DND-41 (cell line): ENCODE data around the gene NIM1K.

Experiments
- ATAC-seq: fragments of 200-7000 bp; cut with Tn5 transposase; 3 replicates; pipeline ENCODE4 v1.9.1; 2021; ENCODE audit warnings: low read depth; ENCODE audit not compliant: insufficient read depth
- DNase-seq: peaks from one replicate; pipeline ENCODE4 v3.0.0-alpha.2; 2020
- H2AFZ ChIP-seq: 2 replicates; pipeline ENCODE4 v1.6.0; 2012; ENCODE audit warnings: low read depth, low read length
- H3K27ac ChIP-seq: 2 replicates; pipeline ENCODE4 v1.5.1; 2012; ENCODE audit warnings: low read length, inconsistent platforms
- H3K27me3 ChIP-seq: fragments of 200-600 bp; sonication (generic); 2 replicates; pipeline ENCODE4 v1.6.0; 2012; ENCODE audit warnings: low read length, mild to moderate bottlenecking, inconsistent platforms; ENCODE audit not compliant: insufficient read depth, poor library complexity
- H3K36me3 ChIP-seq: 2 replicates; pipeline ENCODE4 v1.5.1; 2012; ENCODE audit warnings: low read length, inconsistent platforms; ENCODE audit not compliant: insufficient read depth
- H3K4me1 ChIP-seq: 2 replicates; pipeline ENCODE4 v1.5.1; 2012; ENCODE audit warnings: mild to moderate bottlenecking, low read length; ENCODE audit not compliant: insufficient read depth
- H3K4me2 ChIP-seq: 2 replicates; pipeline ENCODE4 v1.6.0; 2012; ENCODE audit warnings: mild to moderate bottlenecking, moderate library complexity, low read length, inconsistent platforms; ENCODE audit not compliant: insufficient read depth
- H3K4me3 ChIP-seq, 2 experiments: fragments of 200-600 bp in 1 of 2; shearing (Covaris generic) in 1 of 2; 2 replicates each; pipeline ENCODE4 v1.5.1; 2012 to 2016; ENCODE audit warnings: inconsistent platforms in 2 of 2, low read length in 2 of 2, mild to moderate bottlenecking in 2 of 2, low read depth in 1 of 2, moderate library complexity in 1 of 2
- H3K79me2 ChIP-seq: 2 replicates; pipeline ENCODE4 v1.6.0; 2012; ENCODE audit warnings: low read length, inconsistent platforms; ENCODE audit not compliant: insufficient read depth
- H3K9ac ChIP-seq: 2 replicates; pipeline ENCODE4 v1.6.0; 2012; ENCODE audit warnings: low read depth, mild to moderate bottlenecking, inconsistent platforms, low read length, moderate library complexity
- H3K9me3 ChIP-seq: 2 replicates; pipeline ENCODE4 v1.5.1; 2012; ENCODE audit warnings: low read length, moderate library complexity, mild to moderate bottlenecking, inconsistent platforms; ENCODE audit not compliant: insufficient read depth, severe bottlenecking
- H4K20me1 ChIP-seq: 2 replicates; pipeline ENCODE4 v1.6.0; 2012; ENCODE audit warnings: low read length; ENCODE audit not compliant: insufficient read depth
- CTCF ChIP-seq: IDR thresholded peaks from 2 replicates; pipeline ENCODE4 v1.5.1; 2012; ENCODE audit warnings: borderline replicate concordance, low read length, moderate library complexity, mild to moderate bottlenecking; ENCODE audit not compliant: poor library complexity, severe bottlenecking; ENCODE audit errors: extremely low read depth
- EZH2 ChIP-seq: IDR thresholded peaks from 3 replicates; pipeline ENCODE4 v1.6.1; 2012; ENCODE audit warnings: borderline replicate concordance, low read depth, mild to moderate bottlenecking, moderate library complexity, low read length, inconsistent platforms; ENCODE audit not compliant: severe bottlenecking

The NIM1K gene

GRCh38 chr5:43148417-43148816, 43.6 kb upstream of the NIM1K start:
- H3K79me2 ChIP-seq, result peaks cover 92% of the 10 kb centered on the region
- no peak for TF ChIP-seq CTCF
- no peak for TF ChIP-seq EZH2
- ATAC-seq, result no peak
- no peak overlapping the region for H3K4me2 ChIP-seq
- H3K4me1 ChIP-seq, result no peaks in the 10 kb centered on the region
- peaks cover 25% of the 10 kb centered on the region; the same call in 1 of the 2 replicates for H4K20me1 ChIP-seq
- H3K9ac ChIP-seq, result no peak overlapping the region
- no peak for DNase-seq
- no peak overlapping the region for H3K4me3 ChIP-seq
- H3K9me3 ChIP-seq, result no peaks in the 10 kb centered on the region
- no peaks in the 10 kb centered on the region for H3K27me3 ChIP-seq
- peaks cover 76% of the 10 kb centered on the region for H3K36me3 ChIP-seq
- no peak overlapping the region for H2AFZ ChIP-seq
- H3K27ac ChIP-seq, result no peak overlapping the region

- ATAC-seq, result no peak
- no peak for DNase-seq
- peaks cover 25% of the 10 kb centered on the region; the same call in 1 of the 2 replicates for H4K20me1 ChIP-seq
- no peak for TF ChIP-seq EZH2
- TF ChIP-seq CTCF, result no peak
- H3K4me2 ChIP-seq, result no peak overlapping the region
- peaks cover 93% of the 10 kb centered on the region for H3K79me2 ChIP-seq
- H3K4me3 ChIP-seq, result no peak overlapping the region
- no peaks in the 10 kb centered on the region for H3K9me3 ChIP-seq
- peaks cover 78% of the 10 kb centered on the region for H3K36me3 ChIP-seq
- H3K27me3 ChIP-seq, result no peaks in the 10 kb centered on the region
- no peak overlapping the region for H3K9ac ChIP-seq
- no peak overlapping the region for H2AFZ ChIP-seq
- no peaks in the 10 kb centered on the region for H3K4me1 ChIP-seq
- H3K27ac ChIP-seq, result no peak overlapping the region
Measured at GRCh38 chr5:43149231-43149630, 42.8 kb upstream of the NIM1K start.

GRCh38 chr5:43150075-43150474, 42.0 kb upstream of the NIM1K start:
- H3K9ac ChIP-seq, result no peak overlapping the region
- ATAC-seq, result no peak
- H2AFZ ChIP-seq, result no peak overlapping the region
- H3K27ac ChIP-seq, result no peak overlapping the region
- no peaks in the 10 kb centered on the region for H3K9me3 ChIP-seq
- peaks cover 78% of the 10 kb centered on the region for H3K36me3 ChIP-seq
- H3K27me3 ChIP-seq, result no peaks in the 10 kb centered on the region
- H3K4me2 ChIP-seq, result no peak overlapping the region
- H4K20me1 ChIP-seq, result peaks cover 30% of the 10 kb centered on the region; the same call in 1 of the 2 replicates
- TF ChIP-seq EZH2, result no peak
- TF ChIP-seq CTCF, result no peak
- H3K79me2 ChIP-seq, result peaks cover 93% of the 10 kb centered on the region
- H3K4me1 ChIP-seq, result no peaks in the 10 kb centered on the region
- DNase-seq, result no peak
- no peak overlapping the region for H3K4me3 ChIP-seq

GRCh38 chr5:43150748-43151147, 41.3 kb upstream of the NIM1K start:
- H3K4me1 ChIP-seq, result no peaks in the 10 kb centered on the region
- no peak overlapping the region for H2AFZ ChIP-seq
- no peak for DNase-seq
- H3K4me3 ChIP-seq, result no peak overlapping the region
- H3K9ac ChIP-seq, result no peak overlapping the region
- peaks cover 36% of the 10 kb centered on the region; the same call in 1 of the 2 replicates for H4K20me1 ChIP-seq
- H3K4me2 ChIP-seq, result no peak overlapping the region
- no peaks in the 10 kb centered on the region for H3K9me3 ChIP-seq
- H3K36me3 ChIP-seq, result peaks cover 78% of the 10 kb centered on the region
- H3K27me3 ChIP-seq, result no peaks in the 10 kb centered on the region
- H3K79me2 ChIP-seq, result peaks cover 93% of the 10 kb centered on the region
- no peak for ATAC-seq
- no peak overlapping the region for H3K27ac ChIP-seq
- TF ChIP-seq EZH2 (no peak), CTCF (no peak)
